NCI-H1105 treated with DMSO at 0.1 percent for 48 hours (cell line): ENCODE data around the gene ITPR3.

Source experiments
- DNase-seq: peaks from one replicate; lab custom pipeline; 2025; lab: John Stamatoyannopoulos, UW

The ITPR3 gene

DNA sequence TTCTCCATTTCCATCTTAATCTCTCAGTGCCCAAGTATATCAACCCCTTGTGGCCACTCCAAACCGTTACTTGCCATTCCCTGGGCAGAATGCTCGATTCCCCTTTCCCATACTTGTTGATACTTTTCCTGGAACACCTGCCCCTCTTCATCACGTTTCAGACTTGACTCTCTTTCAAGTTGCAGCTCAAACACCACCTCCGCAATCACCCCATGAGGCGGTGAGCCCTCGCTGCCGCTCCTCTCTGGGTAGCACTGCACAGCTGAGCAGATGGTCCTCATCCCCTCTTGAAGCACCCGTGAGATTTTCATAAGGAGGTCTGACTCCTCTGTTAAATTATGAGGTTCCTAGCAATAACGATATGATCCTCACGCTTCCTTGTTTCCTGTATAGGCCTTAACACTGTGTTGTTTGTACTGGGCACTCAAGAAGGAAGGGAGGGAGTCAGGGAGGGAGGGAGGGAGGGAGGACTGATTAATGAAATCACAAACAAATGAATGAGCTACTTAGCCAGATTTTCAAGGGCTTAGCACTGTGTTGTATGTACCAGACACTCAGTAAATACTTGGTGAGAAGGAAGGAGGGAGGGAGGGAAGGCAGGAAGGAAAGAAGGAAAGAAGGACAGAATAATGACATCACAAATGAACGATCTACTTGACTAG is 98.3 kb downstream of the ITPR3 start:
- DNase-seq: no peak

DNA sequence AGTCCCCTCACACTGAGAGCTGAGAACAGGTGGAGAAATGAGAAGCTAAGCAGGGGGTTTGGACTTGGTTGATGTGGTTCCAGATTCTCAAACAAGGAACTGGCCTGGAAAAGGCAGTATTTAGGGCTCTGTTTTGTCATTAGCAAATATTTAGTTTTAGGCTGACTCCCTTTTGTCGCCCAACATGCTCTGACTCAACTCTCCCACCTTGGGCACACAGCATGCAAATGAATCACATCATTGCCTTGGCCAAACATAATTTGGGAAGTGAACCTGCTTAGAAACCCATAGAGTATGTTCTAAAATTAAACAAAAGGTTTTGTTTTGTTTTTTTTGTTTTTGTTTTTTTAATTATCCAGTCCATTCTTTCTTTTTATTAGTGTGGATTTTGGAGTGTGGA is 99.9 kb downstream of the ITPR3 start:
- DNase-seq: no peak

DNA sequence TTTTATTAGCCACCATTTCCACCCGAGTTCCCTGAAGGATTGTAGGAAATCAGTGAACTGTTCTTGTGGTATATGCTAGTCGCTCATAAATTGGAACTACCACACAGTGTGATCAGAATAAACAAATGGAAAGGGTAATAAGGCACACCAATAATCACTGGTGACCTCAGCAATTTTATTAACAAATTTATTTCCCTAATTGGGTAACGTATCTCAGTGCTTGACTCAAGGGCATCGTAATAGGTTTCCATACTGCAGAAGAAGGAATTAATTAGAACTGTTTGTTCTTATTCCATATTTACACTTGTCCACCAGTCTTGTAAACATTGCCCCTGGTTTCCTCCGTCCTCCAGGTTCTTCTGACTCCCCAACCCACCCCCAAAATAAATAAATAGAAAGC is 100.4 kb downstream of the ITPR3 start:
- DNase-seq: no peak

DNA sequence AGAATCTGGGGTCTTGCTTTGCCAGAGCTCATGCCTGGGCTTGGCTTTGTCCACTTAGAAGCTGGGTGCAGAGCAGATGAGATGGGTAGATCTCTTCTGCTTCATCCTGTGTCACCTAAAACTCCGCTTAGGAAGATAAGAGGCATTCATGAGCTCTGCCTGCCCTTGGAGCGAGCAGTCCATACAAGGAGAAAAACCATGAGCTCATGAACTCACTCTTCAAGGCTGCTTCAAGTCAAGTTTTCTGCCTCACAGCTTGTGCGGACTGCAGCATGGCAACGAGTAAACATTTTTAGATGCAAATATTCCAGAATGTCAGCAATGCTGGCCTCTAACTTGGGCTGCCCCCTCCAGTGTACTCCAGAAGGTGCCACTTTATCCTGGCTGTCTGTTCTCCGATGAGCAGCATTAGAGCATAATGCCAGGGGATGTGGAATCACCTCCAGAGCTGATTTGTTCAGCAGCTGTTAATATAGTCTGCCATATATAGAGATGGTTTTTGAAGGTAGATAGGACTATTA is 101.0 kb downstream of the ITPR3 start:
- DNase-seq: no peak

DNA sequence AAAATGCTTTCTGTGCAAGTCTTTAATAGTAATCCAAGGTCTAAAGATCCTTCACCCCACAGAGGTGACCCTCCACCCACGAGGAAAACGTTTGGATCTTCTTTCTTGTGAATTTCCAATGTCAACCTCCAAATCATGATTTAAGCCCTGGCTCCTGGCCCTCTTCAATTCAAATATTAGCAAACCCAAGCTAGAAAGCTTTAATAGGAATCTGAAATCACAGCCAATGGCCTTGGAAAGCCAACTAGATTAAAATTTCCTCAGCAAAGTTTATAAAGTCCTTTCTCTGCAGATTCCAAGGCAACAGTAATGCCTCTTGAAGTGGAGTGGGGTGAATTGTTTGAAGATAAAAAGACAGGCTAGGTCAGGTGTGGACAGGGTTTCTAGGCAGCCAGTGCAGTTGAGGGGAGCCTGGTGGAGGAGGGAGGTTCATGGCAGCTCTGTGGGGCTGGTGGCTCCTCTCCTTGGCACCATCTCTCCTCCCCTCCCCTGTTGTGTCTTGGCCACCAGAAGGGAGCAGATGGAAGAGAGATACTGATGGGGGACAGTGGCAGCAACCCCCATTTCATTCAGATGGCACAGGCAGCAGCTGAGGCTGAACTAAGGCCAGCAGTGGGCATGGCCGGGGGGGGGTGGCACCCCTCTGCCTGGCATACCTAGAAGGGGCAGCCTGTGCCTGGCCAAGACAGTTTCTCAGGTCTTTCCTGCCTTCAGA is 102.4 kb downstream of the ITPR3 start:
- DNase-seq: no peak

DNA sequence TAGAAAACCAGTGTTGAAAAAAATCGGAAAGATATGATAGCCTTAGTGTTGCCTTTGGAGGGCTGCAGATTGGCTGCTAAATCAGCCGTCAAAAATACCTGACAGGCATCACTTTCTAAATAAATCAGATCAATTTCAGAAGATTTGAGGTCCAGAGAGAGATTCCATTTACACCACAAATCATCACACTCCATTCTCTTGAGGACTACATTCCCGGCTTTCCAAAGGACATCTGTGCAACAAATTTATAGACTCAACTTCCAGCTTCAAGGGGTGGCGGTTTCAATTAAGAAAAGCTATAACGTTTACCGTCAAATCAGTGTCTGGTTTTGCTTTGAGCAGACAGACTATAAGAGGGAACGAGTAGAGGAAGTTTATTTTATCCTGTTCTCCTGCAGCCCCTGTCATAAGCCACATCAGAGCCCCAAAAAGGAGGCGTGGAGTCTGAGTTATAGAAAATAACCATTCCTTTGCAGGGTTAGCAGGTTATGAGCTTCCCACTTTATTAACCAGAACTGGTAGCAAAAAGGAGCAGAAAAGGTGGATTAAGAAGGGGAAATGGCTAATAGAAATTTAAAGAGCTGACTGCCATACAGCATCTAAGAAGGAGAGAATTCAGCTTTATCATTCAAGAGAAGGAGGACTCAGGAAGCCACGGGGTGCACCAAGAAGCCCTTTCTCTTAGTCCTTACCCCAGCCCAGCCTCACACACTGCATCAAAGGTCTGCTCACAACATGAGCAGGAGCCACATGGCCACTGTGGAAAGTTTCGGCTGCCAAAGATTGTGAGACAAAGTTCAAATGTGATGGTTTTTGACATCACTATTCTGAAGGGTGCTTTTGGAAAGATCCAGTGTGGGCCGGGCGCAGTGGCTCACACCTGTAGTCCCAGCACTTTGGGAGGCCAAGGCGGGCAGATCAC is 103.2 kb downstream of the ITPR3 start:
- no peak for DNase-seq

DNA sequence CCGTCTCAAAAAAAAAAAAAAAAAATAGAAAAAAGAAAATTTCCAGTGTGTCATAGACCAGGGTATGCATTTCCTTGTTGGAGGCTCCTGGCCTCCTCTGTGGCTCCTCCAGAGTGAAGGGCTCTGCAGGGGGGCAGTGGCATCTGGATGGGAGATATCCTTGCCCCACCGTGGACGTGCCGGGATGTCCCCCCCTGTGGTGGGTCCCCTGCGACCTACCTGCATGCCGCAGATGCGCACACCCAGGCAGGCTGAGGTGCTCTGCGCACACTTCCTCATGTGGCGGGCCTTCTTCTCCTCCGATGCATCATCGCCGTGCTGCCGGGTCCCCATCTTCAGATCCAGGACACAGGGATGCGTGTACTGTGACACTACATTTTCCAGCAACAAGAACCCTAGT is 104.1 kb downstream of the ITPR3 start:
- no peak for DNase-seq

DNA sequence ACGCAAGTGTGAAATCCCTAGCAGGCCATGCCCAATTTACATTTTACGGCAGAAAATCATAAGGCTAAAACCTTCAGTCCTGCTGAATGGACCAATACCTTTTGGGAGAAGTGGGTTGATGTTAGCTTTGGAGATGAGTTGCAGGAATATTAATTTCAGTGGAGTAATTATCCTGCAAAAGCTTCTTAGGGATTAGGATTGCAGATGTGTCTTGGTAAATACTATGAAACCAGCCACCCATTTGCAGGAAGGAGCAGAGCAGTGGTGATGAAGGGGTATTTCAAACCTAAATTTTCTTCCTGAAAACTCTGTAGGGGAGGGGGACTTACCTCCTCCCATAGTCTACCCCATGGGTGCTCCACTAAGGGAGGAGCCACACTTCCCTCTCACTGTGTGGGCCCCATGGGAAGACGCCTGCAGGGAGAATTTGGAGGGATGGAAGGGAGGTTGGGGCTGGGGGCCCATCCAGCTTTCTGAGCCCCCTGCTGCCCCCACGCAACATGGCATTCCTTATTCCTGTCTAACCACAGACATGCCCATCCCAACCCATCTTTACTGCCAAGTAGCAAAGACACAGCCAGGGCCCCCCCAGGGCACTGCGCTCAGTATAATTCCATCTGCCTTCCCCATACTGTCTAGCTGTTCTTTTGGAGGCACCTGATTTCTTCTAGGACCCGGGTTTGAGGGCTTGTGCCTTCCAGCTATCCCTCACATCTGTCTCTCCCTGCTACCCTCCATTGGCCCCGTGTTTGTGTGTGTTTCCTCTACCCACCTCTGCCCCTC is 105.0 kb downstream of the ITPR3 start:
- no peak for DNase-seq

DNA sequence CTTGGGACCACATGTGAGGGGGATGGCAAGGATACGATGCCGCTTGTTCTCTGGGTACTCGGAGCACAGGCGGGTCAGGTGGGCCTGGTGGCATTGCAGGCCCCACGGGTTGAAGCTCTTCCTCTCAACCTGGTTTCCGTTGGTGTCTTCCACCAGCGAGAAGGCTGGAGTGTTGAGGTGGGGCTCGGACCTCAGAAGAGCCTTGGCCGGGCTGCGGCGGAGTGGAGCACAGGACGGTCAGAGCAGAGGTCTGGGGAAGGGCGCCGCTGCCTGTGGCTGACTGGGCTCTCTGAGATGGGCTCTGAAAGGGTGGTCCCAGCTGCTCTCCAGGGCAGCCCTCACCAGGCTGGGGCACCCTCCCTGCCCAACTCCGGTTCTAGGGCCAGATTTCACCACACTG is 105.6 kb downstream of the ITPR3 start:
- no peak for DNase-seq

DNA sequence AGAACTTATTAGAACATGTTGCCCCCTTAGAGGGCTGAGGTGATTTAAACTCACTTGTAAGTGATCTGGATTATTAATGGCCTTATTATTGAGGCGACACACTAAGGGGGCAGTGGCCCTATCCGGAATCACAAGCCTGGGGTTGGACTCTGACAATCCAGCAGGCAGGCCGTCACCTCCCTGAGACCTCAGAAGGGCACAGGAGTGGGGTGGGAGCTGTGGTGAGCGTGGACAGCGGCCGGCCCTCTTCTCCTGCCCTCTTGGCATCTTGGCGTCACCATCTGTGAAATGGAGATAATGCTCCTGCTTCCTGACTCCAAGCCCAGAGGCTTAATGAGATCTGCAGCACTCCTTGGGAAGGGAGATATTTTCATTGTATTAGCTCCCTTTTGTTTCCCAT is 106.0 kb downstream of the ITPR3 start:
- DNase-seq: no peak

DNA sequence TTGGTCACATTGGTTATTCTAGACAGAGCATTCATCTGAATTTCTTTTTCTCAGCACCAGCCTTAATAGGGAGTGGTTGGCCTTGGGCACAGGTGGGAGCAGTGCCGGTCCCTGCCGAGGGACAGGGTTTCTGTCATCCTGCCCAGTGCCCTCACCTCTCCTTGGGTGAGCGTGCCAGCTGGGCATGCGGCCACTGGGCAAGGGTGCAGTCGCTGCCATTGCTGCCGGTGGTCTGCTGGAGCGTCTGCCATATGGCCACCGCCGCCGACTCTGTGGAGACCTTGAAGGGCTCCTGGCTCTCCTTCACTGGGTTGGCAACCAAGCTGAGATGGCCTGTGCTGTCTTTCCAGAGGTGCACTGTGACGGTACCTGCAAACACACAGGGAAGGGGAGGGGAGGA is 106.8 kb downstream of the ITPR3 start:
- DNase-seq: no peak

DNA sequence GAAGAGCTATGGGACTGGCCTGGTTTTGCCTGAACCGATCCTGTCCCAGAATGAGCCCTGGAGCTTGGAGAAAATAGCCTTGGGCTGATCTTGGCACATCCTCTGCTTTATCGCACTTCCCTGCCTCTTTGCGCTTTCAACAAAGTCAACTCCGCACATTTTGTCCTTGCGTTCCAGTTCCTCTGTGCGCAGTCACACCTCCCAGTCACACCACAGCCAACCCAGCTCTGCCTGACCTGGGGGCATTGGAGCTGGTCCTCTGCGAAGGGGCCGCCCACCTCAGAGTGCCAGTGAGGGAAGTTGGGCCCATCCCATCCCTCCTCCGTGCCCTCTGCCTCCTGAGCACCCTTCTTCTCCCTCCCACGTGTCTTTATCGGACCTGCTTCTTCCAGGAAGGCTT is 107.3 kb downstream of the ITPR3 start:
- no peak for DNase-seq

DNA sequence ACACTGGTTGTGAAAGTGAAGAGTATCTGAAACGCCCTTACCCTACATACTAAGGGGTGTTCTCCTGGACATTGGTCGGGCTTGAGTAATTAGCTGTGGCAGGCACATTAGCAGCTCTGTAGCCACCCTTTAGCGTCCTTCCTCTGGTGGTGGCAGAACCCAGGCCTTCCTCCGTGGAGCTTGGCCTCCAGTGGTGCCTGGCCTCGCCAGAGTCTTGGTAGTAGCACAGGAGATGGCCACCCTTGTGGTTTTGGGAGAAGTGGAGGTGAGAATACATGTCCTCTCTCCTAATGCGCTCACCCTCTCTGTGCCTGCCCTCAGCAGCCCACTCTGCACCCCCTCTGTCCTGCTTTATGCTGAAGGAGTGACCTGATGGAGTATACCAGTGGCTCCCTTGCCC is 107.9 kb downstream of the ITPR3 start:
- DNase-seq: no peak

DNA sequence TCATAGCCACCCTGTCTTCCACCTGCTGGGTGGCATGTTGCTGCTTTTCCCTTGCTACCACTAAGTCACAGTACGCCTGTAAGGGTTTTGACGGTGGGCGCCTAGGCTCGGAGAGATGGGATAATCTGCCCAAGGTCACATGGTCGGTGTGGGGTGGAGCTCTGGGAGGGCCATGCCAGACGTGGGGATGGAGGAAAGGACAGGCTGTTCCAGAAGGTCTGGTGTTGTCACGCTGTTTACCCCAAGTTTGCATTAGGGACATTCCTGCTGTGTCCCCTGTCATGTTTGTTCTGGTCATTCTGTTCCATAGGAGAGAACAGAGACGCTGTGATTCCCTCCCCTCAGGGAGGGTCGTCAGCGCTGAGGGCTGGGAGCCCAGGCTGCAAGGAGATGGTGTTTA is 109.5 kb downstream of the ITPR3 start:
- DNase-seq: no peak

DNA sequence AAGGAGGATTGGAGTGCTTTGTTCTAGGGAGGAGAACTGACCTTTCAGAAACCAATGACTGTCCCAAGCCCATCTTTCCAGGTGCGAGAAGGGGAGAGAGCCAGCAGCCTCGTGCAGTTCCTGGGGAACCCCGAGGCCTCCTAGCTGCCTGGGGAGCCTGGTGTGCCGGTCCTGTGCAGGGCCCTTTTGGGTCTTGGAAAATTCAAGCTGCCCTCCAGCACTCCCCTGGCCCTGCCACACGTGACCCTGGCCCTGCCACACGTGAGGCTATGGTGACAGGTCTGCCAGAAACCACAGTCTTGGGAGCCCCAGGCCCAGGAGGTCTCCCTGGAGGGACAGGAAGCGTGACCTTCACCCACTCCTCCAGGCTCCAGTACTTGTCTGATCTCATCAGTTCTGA is 109.9 kb downstream of the ITPR3 start:
- no peak for DNase-seq

DNA sequence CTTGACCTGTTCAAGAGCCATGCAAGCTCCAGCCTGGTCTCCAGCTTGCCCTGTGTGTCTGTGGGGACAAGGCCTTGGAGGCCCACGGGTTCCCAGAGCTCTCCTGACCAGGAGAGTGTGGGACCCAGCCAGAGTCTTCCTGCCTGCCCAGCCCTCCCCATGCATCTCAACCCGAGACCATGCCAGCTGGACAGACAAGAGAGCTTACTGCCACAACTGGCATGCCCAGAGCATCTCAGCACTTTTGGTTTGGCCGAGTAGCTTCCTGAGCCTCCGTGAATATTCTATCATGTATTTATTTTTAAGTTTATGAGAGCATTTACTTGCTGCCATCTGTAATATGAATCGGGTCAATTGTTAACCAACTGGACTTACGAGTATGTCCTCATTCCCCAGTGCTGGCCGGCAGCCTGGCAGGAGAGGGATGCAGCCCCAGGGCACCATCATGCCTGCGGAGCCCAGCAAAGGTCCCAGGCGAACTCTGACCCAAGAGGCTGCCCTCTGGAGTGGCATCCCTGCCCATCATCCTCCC is 110.7 kb downstream of the ITPR3 start:
- no peak for DNase-seq

DNA sequence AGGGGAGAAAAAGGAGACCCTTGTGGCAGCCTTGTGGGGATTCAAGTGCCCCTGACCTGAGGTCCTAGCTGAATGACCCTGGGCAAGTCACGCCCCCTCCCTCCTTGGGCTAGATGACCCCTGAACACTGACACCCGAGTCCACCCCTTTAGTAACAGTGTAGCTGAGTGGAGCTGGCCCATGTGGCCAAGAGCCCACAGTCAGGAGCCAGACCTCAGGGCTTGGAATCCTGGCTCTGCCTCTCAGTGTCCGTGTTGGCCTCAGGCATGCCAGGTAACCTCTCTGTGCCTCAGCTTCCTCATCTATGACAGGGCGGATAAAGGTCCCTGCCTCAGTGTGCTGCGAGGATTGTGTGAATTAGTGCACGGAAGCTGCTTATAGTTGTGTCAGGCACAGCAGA is 111.3 kb downstream of the ITPR3 start:
- DNase-seq: no peak

DNA sequence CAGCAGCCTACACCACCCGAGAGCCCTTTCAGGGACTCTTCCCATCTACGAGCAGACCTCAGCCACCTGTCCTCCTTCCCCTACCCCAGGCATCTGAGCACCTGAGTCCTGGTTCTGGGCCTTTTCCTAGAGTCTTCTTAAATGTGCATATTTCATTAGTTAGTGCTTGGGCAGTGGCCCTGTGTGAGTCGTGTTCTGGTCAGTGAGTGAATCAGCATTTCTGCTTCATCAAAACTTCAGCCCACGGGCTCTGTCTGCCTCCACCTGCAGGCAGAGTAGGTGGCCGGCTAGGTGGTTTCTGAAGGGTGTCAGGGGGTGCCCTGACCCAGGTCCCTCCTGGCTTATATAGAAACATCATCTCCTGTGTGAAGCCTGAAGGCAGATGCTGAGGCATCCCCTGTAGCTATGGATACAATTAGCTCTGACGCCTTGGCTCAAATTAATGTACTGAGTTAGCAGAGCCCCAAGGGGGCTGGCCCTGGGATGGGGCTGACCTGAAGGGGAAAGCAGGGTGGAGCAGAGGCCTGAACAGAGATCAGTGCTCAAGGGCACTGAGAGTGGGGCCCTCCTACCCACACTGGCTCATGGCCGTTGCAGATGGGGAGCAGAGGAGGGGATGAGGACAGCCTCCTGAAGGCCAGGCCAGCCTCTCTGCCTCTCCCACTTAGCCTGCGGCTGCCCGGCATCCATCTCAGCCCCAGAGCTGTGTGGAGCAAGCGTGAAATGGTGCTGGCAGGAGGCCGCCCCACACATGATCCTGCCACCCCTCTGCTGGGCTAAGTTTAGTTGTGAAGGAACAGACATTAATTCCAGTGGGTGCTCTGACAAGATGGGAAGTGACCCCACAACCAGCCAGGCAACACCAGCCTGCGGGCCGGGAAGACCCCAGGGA is 111.9 kb downstream of the ITPR3 start:
- no peak for DNase-seq

DNA sequence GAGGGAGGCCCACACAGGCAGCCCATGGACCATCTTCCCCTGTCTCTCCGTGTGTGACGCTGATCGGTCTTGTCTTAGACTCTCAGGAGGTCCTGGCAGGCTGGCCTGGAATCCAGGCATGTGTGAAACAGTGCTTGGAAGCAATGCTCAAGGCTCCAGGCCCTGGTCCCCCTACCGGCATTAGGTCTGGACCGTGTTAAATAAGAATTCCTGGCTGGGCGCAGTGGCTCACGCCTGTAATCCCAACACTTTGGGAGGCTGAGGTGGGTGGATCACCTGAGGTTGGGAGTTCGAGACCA is 112.5 kb downstream of the ITPR3 start:
- no peak for DNase-seq

DNA sequence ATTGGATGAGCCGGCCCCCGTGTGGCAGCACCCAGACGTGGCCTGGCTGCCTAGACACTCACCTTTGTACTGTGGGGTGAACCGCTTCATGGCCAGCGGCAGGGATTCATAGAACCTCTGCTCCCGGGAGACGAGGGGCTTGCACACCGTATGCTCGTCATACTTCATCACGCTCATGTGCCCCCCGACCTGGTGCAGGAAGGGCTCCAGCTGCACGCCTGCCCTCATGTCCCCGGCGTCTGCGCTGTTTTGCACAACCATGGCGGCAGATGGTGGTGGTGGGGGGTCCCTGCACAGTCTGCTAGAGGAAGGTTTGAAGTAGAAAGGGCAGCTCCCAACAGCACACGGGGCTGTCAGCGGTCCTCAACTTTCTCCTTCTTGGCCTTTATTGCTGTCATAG is 114.1 kb downstream of the ITPR3 start:
- DNase-seq: no peak
